HepG2 (cell line): Measurements from ENCODE around the gene KCTD5. TPM values are rescaled to one million over a fixed set of nuclear protein-coding genes. Genes with fewer than 3 reads are reported as not detected.

ENCODE experiments used
- FOXO4 ChIP-seq: sonication (generic); formaldehyde crosslinking; conservative IDR thresholded peaks from 2 replicates; pipeline ENCODE4 v1.8.1; 2023; ENCODE audit warnings: missing genetic modification reagents
- HOXD1 ChIP-seq: sonication (generic); formaldehyde crosslinking; IDR thresholded peaks from 2 replicates; pipeline ENCODE4 v1.5.0; 2020; ENCODE audit warnings: missing genetic modification reagents
- ISX ChIP-seq: sonication (generic); formaldehyde crosslinking; conservative IDR thresholded peaks from 2 replicates; pipeline ENCODE4 v1.5.0; 2020; ENCODE audit warnings: missing genetic modification reagents
- NKX3-1 ChIP-seq: sonication (generic); formaldehyde crosslinking; IDR thresholded peaks from 2 replicates; pipeline ENCODE4 v1.5.0; 2020; ENCODE audit warnings: missing genetic modification reagents
- PITX1 ChIP-seq: sonication (generic); formaldehyde crosslinking; IDR thresholded peaks from 2 replicates; pipeline ENCODE4 v1.5.1; 2020; ENCODE audit warnings: mild to moderate bottlenecking, missing genetic modification reagents
- SKI ChIP-seq: fragments of 450-650 bp; IDR thresholded peaks from one replicate; pipeline ENCODE4 v1.6.1; 2018; ENCODE audit warnings: mild to moderate bottlenecking; ENCODE audit not compliant: partially characterized antibody
- USF2 ChIP-seq, 2 experiments: sonication (generic) in 1 of 2; formaldehyde crosslinking in 1 of 2; IDR thresholded peaks; 2 replicates each; pipeline versions ENCODE4 v1.5.1 to v1.6.1; 2011 to 2020; ENCODE audit warnings: borderline replicate concordance in 1 of 2, low read depth in 1 of 2, low read length in 1 of 2, mild to moderate bottlenecking in 1 of 2, missing genetic modification reagents in 1 of 2, moderate library complexity in 1 of 2
- ZC3H4 ChIP-seq: sonication (generic); formaldehyde crosslinking; IDR thresholded peaks from 2 replicates; pipeline ENCODE4 v1.4.0; 2020; ENCODE audit warnings: missing genetic modification reagents, borderline replicate concordance
- ZNF10 ChIP-seq: sonication (generic); formaldehyde crosslinking; IDR thresholded peaks from 2 replicates; pipeline ENCODE4 v1.4.0; 2020; ENCODE audit warnings: mild to moderate bottlenecking, low read depth, missing genetic modification reagents, borderline replicate concordance
- ZNF234 ChIP-seq: sonication (generic); formaldehyde crosslinking; conservative IDR thresholded peaks from 2 replicates; pipeline ENCODE4 v1.5.1; 2020; ENCODE audit warnings: mild to moderate bottlenecking, missing genetic modification reagents
- ZNF577 ChIP-seq: sonication (generic); formaldehyde crosslinking; IDR thresholded peaks from 2 replicates; pipeline ENCODE4 v1.4.0; 2020; ENCODE audit warnings: mild to moderate bottlenecking, low read depth, missing genetic modification reagents, borderline replicate concordance
- ZNF589 ChIP-seq: sonication (generic); formaldehyde crosslinking; conservative IDR thresholded peaks from 2 replicates; pipeline ENCODE4 v1.8.0; 2022; ENCODE audit warnings: mild to moderate bottlenecking, moderate library complexity, missing genetic modification reagents
- polyA plus RNA-seq, 8 experiments: library from polyadenylated mRNA; depleted of rRNA in 3 of 8; stranded (reverse) in 7 of 8; unstranded in 1 of 8; fragments of >200 nt; fragmentation: Illumina TruSeq in 4 of 8; extraction: Trizol in 4 of 8; gene quantifications; 2 replicates each; pipeline versions ENCODE4 v1.2.1 to v1.2.3, GENCODE V29; 2011 to 2016; ENCODE audit warnings: low read depth in 4 of 8, missing spikeins in 1 of 8, mixed read lengths in 1 of 8; ENCODE audit not compliant: insufficient read depth in 1 of 8
- total RNA-seq, 5 experiments: library from RNA; depleted of rRNA; stranded (reverse); fragments of >200 nt; fragmentation: Illumina TruSeq; extraction: Trizol; gene quantifications; 2 replicates each; pipeline ENCODE4 v1.2.3, GENCODE V29; 2016; ENCODE audit warnings: low read depth in 1 of 5
- TF ChIP-seq, protein P1 (sequence below): sonication (generic); formaldehyde crosslinking; IDR thresholded peaks from 2 replicates; pipeline ENCODE4 v1.4.0; 2020; ENCODE audit warnings: mild to moderate bottlenecking, missing genetic modification reagents
- TF ChIP-seq, protein P2 (sequence below): sonication (generic); formaldehyde crosslinking; IDR thresholded peaks from 2 replicates; pipeline ENCODE4 v1.5.1; 2020; ENCODE audit warnings: mild to moderate bottlenecking, missing genetic modification reagents, moderate library complexity

Gene KCTD5
- total and polyA plus RNA-seq, 2 of the 13 experiments (the other 11 are each of a cell fraction or from before 2014, with no cell fraction given), result 25.4 to 29.8 TPM

DNA sequence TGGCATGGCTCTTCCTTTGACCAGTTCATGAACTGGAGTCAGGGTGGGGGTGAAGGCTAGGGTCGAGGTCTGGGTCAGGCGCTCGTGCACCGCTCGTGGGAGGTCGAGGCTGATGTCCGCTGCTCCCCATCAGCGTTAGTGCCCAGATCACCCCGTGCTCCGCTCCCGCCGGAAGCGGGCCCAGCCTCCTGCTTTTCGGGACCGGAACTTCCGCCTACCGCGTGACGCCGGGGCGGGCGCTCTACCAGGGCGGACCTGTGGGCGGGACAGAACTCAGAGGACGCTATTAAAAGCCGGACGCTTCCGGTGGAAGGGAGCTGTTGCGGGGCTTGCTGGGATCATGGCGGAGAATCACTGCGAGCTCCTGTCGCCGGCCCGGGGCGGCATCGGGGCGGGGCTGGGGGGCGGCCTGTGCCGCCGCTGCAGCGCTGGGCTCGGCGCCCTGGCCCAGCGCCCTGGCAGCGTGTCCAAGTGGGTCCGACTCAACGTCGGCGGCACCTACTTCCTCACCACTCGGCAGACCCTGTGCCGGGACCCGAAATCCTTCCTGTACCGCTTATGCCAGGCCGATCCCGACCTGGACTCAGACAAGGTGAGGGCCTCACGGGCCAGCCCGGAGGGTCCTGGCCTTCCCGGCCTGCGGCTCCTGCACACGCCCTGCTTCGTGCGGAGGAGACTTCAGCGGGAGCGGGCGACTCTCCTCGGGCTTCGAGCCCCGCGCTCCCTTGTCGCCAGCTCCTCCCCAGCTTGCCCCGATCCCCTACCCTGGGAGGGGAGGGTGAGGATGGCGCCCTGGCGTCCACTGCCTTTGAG, at the start of gene KCTD5 (continued):
- TF ChIP-seq USF2 (IDR thresholded peaks at IDR 0.05; ENCODE audit: low read depth, low read length) (peak; percentile 49), USF2 (CRISPR knock-in tag; IDR thresholded peaks at IDR 0.05; ENCODE audit: borderline replicate concordance) (peak; percentile 87), NKX3-1 (CRISPR knock-in tag) (peak; percentile 54; the same call in 1 of the 2 replicates), ISX (CRISPR knock-in tag) (no peak; the same call in 1 of the 2 replicates), PITX1 (CRISPR knock-in tag) (peak; percentile 67; the same call in 1 of the 2 replicates), ZC3H4 (CRISPR knock-in tag) (peak; percentile 46; the same call in 1 of the 2 replicates), FOXO4 (CRISPR knock-in tag) (no peak), ZNF577 (CRISPR knock-in tag) (no peak), HOXD1 (CRISPR knock-in tag) (peak; percentile 89; the same call in 1 of the 2 replicates), ZNF589 (CRISPR knock-in tag) (peak; percentile 90; the same call in 1 of the 2 replicates), ZNF234 (no peak), SKI (peak; percentile 58), ZNF10 (CRISPR knock-in tag) (no peak)
- TF ChIP-seq, protein P1, sequence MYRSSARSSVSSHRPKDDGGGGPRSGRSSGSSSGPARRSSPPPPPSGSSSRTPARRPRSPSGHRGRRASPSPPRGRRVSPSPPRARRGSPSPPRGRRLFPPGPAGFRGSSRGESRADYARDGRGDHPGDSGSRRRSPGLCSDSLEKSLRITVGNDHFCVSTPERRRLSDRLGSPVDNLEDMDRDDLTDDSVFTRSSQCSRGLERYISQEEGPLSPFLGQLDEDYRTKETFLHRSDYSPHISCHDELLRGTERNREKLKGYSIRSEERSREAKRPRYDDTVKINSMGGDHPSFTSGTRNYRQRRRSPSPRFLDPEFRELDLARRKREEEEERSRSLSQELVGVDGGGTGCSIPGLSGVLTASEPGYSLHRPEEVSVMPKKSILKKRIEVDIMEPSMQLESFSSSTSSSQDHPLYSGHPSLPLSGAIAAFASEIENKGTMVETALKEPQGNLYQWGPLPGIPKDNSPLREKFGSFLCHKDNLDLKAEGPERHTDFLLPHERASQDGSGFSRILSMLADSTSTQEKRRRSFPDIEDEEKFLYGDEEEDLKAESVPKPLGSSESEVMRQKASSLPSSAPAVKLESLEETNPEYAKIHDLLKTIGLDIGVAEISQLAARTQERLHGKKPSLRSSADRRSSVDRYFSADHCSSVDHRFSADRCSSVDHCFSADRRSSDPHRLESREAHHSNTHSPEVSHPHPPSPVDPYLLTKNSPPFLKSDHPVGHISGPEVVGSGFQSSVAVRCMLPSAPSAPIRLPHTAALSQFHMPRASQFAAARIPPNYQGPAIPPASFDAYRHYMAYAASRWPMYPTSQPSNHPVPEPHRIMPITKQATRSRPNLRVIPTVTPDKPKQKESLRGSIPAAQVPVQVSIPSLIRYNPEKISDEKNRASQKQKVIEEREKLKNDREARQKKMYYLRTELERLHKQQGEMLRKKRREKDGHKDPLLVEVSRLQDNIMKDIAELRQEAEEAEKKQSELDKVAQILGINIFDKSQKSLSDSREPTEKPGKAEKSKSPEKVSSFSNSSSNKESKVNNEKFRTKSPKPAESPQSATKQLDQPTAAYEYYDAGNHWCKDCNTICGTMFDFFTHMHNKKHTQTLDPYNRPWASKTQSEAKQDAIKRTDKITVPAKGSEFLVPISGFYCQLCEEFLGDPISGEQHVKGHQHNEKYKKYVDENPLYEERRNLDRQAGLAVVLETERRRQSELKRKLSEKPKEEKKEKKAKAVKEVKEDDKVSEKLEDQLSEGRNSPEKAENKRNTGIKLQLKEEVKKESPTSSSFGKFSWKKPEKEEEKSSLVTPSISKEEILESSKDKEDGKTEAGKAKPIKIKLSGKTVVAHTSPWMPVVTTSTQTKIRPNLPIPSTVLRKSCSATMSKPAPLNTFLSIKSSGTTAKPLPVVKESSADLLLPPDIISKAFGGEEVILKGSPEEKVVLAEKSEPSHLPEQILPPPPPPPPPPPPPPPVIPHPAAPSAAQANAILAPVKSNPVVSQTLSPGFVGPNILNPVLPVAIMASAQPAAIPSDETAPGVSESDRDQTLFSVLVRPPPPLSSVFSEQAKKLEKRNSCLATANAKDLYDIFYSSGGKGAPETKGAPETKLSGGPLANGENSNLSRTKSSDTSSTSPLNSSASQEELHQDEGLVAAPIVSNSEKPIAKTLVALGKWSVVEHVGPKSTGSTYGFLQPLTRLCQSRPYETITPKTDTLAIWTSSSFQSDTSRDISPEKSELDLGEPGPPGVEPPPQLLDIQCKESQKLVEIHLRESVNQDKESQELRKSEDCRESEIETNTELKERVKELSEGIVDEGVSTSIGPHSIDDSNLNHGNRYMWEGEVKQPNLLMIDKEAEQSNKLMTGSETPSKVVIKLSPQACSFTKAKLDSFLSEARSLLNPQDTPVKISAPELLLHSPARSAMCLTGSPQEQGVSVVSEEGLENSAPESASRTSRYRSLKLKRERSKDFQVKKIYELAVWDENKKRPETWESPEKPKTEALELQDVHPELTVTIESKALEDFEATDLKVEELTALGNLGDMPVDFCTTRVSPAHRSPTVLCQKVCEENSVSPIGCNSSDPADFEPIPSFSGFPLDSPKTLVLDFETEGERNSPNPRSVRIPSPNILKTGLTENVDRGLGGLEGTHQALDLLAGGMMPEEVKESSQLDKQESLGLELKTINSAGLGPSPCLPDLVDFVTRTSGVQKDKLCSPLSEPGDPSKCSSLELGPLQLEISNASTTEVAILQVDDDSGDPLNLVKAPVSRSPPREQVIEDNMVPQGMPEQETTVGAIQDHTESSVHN (CRISPR knock-in tag), result peak; percentile 55; the same call in 1 of the 2 replicates
- TF ChIP-seq, protein P2, sequence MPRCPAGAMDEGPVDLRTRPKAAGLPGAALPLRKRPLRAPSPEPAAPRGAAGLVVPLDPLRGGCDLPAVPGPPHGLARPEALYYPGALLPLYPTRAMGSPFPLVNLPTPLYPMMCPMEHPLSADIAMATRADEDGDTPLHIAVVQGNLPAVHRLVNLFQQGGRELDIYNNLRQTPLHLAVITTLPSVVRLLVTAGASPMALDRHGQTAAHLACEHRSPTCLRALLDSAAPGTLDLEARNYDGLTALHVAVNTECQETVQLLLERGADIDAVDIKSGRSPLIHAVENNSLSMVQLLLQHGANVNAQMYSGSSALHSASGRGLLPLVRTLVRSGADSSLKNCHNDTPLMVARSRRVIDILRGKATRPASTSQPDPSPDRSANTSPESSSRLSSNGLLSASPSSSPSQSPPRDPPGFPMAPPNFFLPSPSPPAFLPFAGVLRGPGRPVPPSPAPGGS (CRISPR knock-in tag), result peak; percentile 81; the same call in 1 of the 2 replicates
